T47D (cell line): ENCODE measurements around the gene JOSD2.

Experiments
- DNase-seq, 2 experiments: peaks; one replicate each; pipeline versions ENCODE4 v3.0.0 to v3.0.0-alpha.2; 2011 to 2012; ENCODE audit warnings: low read depth in 1 of 2, low spot score in 1 of 2
- JUND ChIP-seq: IDR thresholded peaks from 2 replicates; pipeline ENCODE4 v1.6.1; 2012; ENCODE audit warnings: low read depth
- in situ Hi-C: cut with HindIII; loops from 2 replicates; pipeline ENCODE4 v1.10.0; 2016; ENCODE audit warnings: low sequenced_read_pairs, low pct_unique_long_range_greater_than_20kb

The JOSD2 gene

GRCh38 chr19:50493171-50493570 lies 17.8 kb downstream of the JOSD2 start:
- no peak for TF ChIP-seq JUND
- in situ Hi-C loops, result no loop called here
- DNase-seq, result no peak

GRCh38 chr19:50492303-50493052 lies 18.5 kb downstream of the JOSD2 start:
- peak in 1 of 2 experiments; percentile 70 for DNase-seq
- in situ Hi-C loops, result no loop called here
- no peak for TF ChIP-seq JUND

GRCh38 chr19:50490991-50491472 lies 20.0 kb downstream of the JOSD2 start:
- no peak for DNase-seq
- in situ Hi-C loops, result no loop called here
- no peak for TF ChIP-seq JUND

- DNase-seq, result no peak
- TF ChIP-seq JUND, result no peak
- in situ Hi-C loops, result no loop called here
Observed at GRCh38 chr19:50490411-50490811, 20.6 kb downstream of the JOSD2 start.

GRCh38 chr19:50489461-50490011 lies 21.5 kb downstream of the JOSD2 start:
- DNase-seq, result no peak
- in situ Hi-C loops, result no loop called here
- TF ChIP-seq JUND, result no peak

GRCh38 chr19:50488389-50489194 lies 22.4 kb downstream of the JOSD2 start:
- no peak for TF ChIP-seq JUND
- no peak for DNase-seq
- in situ Hi-C loops, result no loop called here

GRCh38 chr19:50486823-50487515 lies 24.0 kb downstream of the JOSD2 start:
- DNase-seq, result peak in 1 of 2 experiments; percentile 69
- TF ChIP-seq JUND, result no peak
- in situ Hi-C loops, result no loop called here

- no peak for TF ChIP-seq JUND
- no peak for DNase-seq
Observed at GRCh38 chr19:50485284-50485955, 25.6 kb downstream of the JOSD2 start.

GRCh38 chr19:50482916-50483315 lies 28.1 kb downstream of the JOSD2 start:
- in situ Hi-C loops, result no loop called here

More at GRCh38 chr19:50485284-50485955, 25.6 kb downstream of the JOSD2 start:
- in situ Hi-C loops, result no loop called here

GRCh38 chr19:50482271-50482855 lies 28.6 kb downstream of the JOSD2 start:
- TF ChIP-seq JUND, result no peak
- no peak for DNase-seq
- in situ Hi-C loops, result no loop called here

More at GRCh38 chr19:50482916-50483315, 28.1 kb downstream of the JOSD2 start:
- no peak for DNase-seq
- no peak for TF ChIP-seq JUND

- no peak for DNase-seq
- in situ Hi-C loops, result no loop called here
- no peak for TF ChIP-seq JUND
Observed at GRCh38 chr19:50481351-50482149, 29.4 kb downstream of the JOSD2 start.
